ENCODE results near the gene TUSC1.
"Not testable (repeated sequence)": the region's sequence is repeated elsewhere in the genome, so short reads cannot be mapped to it uniquely, and the experiment has no call there.

Gene TUSC1
- 0 to 0.19 (median 0.17) reads per million in 3 donors for total RNA-seq

GRCh38 chr9:25678147-25678666, at the start of gene TUSC1:
TSS of gene TUSC1 (minus strand) at chr9:25678444. CDS start at chr9:25678312, 132 bp downstream.
- no peak within 1 kb of the TSS for H3K27ac ChIP-seq (ENCODE audit: insufficient read depth, low read length, poor library complexity, severe bottlenecking)
- H3K4me1 ChIP-seq (ENCODE audit: control insufficient read depth, insufficient read depth, low read length, poor library complexity, severe bottlenecking) = no peaks in the 10 kb centered on the region
- no peak within 1 kb of the TSS for H3K4me3 ChIP-seq (ENCODE audit: insufficient read depth, low read depth, low read length, poor library complexity, severe bottlenecking)
- no peaks in the 10 kb centered on the region for H3K9me3 ChIP-seq (ENCODE audit: control insufficient read depth, low read length)
- no peak for DNase-seq
- H3K27me3 ChIP-seq (replicated peaks; ENCODE audit: control insufficient read depth, insufficient read depth, low read length, poor library complexity, severe bottlenecking) = peaks cover 6% of the 10 kb centered on the region
- no peaks in the 10 kb centered on the region for H3K36me3 ChIP-seq (ENCODE audit: control insufficient read depth, insufficient read depth, low read length)

- no peak overlapping the region for H3K27ac ChIP-seq (ENCODE audit: insufficient read depth, low read length, poor library complexity, severe bottlenecking)
- no peak overlapping the region for H3K4me3 ChIP-seq (ENCODE audit: insufficient read depth, low read depth, low read length, poor library complexity, severe bottlenecking)
- H3K27me3 ChIP-seq (replicated peaks; ENCODE audit: control insufficient read depth, insufficient read depth, low read length, poor library complexity, severe bottlenecking) = no peaks in the 10 kb centered on the region
- H3K9me3 ChIP-seq (ENCODE audit: control insufficient read depth, low read length) = no peaks in the 10 kb centered on the region
- H3K36me3 ChIP-seq (ENCODE audit: control insufficient read depth, insufficient read depth, low read length) = no peaks in the 10 kb centered on the region
- H3K4me1 ChIP-seq (ENCODE audit: control insufficient read depth, insufficient read depth, low read length, poor library complexity, severe bottlenecking) = no peaks in the 10 kb centered on the region
- no peak for DNase-seq
Measured at GRCh38 chr9:25726871-25727410, 48.7 kb upstream of the TUSC1 start.

GRCh38 chr9:25724424-25724823, 46.2 kb upstream of the TUSC1 start:
- Histone ChIP-seq H3K4me1 (ENCODE audit: control insufficient read depth, insufficient read depth, low read length, poor library complexity, severe bottlenecking) (no peaks in the 10 kb centered on the region), H3K9me3 (ENCODE audit: control insufficient read depth, low read length) (no peaks in the 10 kb centered on the region), H3K27ac (ENCODE audit: insufficient read depth, low read length, poor library complexity, severe bottlenecking) (no peak overlapping the region), H3K27me3 (replicated peaks; ENCODE audit: control insufficient read depth, insufficient read depth, low read length, poor library complexity, severe bottlenecking) (no peaks in the 10 kb centered on the region), H3K36me3 (ENCODE audit: control insufficient read depth, insufficient read depth, low read length) (no peaks in the 10 kb centered on the region), H3K4me3 (ENCODE audit: insufficient read depth, low read depth, low read length, poor library complexity, severe bottlenecking) (no peak overlapping the region)
- DNase-seq = no peak

DNA sequence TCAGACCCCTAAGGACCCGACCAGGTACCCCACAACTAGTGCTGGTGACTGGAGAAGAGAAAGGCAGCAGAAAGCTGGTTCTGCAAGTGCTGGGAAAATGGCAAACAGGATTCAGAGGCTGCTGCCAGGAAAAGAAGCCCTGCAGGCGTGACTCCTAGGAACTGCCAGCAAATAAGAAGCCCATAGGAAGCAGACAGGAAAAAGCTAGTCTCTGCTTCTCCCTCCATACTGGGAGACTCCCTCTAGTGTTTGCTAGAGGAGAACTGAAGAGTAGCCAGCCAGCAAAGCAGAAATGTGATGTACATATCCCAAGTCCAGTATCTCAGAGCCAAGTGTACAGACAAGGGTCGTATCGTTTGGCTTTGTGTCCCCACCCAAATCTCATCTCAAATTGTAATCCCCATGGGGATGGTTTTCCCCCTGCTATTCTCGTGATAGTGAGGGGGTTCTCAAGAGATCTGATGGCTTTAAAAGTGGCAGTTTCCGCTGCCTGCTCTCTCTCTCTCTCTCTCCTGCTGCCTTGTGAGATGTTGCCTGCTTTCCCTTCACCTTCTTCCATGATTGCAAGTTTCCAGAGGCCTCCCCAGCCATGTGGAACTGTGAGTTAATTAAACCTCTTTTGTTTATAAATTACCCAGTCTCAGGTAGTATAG, 38.1 kb upstream of the TUSC1 start:
- DNase-seq = no peak
- no peaks in the 10 kb centered on the region for H3K9me3 ChIP-seq (ENCODE audit: control insufficient read depth, low read length)
- H3K27ac ChIP-seq (ENCODE audit: insufficient read depth, low read length, poor library complexity, severe bottlenecking) = no peak overlapping the region

GRCh38 chr9:25709941-25710340, 31.7 kb upstream of the TUSC1 start:
- Histone ChIP-seq H3K36me3 (ENCODE audit: control insufficient read depth, insufficient read depth, low read length) (no peaks in the 10 kb centered on the region), H3K4me1 (ENCODE audit: control insufficient read depth, insufficient read depth, low read length, poor library complexity, severe bottlenecking) (no peaks in the 10 kb centered on the region), H3K4me3 (ENCODE audit: insufficient read depth, low read depth, low read length, poor library complexity, severe bottlenecking) (no peak overlapping the region), H3K9me3 (ENCODE audit: control insufficient read depth, low read length) (no peaks in the 10 kb centered on the region), H3K27ac (ENCODE audit: insufficient read depth, low read length, poor library complexity, severe bottlenecking) (no peak overlapping the region), H3K27me3 (replicated peaks; ENCODE audit: control insufficient read depth, insufficient read depth, low read length, poor library complexity, severe bottlenecking) (no peaks in the 10 kb centered on the region)
- no peak for DNase-seq

More for the DNA sequence above, 38.1 kb upstream of the TUSC1 start:
- H3K36me3 ChIP-seq (ENCODE audit: control insufficient read depth, insufficient read depth, low read length) = no peaks in the 10 kb centered on the region
- H3K27me3 ChIP-seq (replicated peaks; ENCODE audit: control insufficient read depth, insufficient read depth, low read length, poor library complexity, severe bottlenecking) = no peaks in the 10 kb centered on the region
- no peaks in the 10 kb centered on the region for H3K4me1 ChIP-seq (ENCODE audit: control insufficient read depth, insufficient read depth, low read length, poor library complexity, severe bottlenecking)
- no peak overlapping the region for H3K4me3 ChIP-seq (ENCODE audit: insufficient read depth, low read depth, low read length, poor library complexity, severe bottlenecking)

DNA sequence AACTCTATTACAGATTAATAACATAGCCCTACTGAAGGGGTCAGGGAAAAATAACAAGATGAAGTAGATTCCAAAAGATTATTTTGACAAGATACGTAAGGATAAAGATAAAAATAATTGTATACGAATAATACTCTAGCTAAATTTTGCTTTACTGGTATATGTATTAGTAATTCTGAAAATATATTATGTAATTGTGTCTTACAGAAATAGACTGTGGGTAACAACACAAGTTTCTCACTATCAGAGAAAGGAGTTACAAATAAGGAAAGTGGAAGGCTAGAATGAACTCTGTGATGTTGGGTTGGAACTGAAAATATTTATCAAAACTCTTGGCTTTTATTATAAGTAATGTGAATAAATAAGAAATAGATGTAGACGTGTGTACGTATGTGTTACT, 26.6 kb upstream of the TUSC1 start:
- Histone ChIP-seq H3K4me1 (ENCODE audit: control insufficient read depth, insufficient read depth, low read length, poor library complexity, severe bottlenecking) (no peaks in the 10 kb centered on the region), H3K36me3 (ENCODE audit: control insufficient read depth, insufficient read depth, low read length) (no peaks in the 10 kb centered on the region), H3K4me3 (ENCODE audit: insufficient read depth, low read depth, low read length, poor library complexity, severe bottlenecking) (no peak overlapping the region), H3K27ac (ENCODE audit: insufficient read depth, low read length, poor library complexity, severe bottlenecking) (no peak overlapping the region), H3K9me3 (ENCODE audit: control insufficient read depth, low read length) (no peaks in the 10 kb centered on the region), H3K27me3 (replicated peaks; ENCODE audit: control insufficient read depth, insufficient read depth, low read length, poor library complexity, severe bottlenecking) (no peaks in the 10 kb centered on the region)
- no peak for DNase-seq

GRCh38 chr9:25703701-25704357, 25.6 kb upstream of the TUSC1 start:
- Histone ChIP-seq H3K36me3 (ENCODE audit: control insufficient read depth, insufficient read depth, low read length) (no peaks in the 10 kb centered on the region), H3K27ac (ENCODE audit: insufficient read depth, low read length, poor library complexity, severe bottlenecking) (no peak overlapping the region), H3K9me3 (ENCODE audit: control insufficient read depth, low read length) (no peaks in the 10 kb centered on the region), H3K27me3 (replicated peaks; ENCODE audit: control insufficient read depth, insufficient read depth, low read length, poor library complexity, severe bottlenecking) (no peaks in the 10 kb centered on the region), H3K4me1 (ENCODE audit: control insufficient read depth, insufficient read depth, low read length, poor library complexity, severe bottlenecking) (no peaks in the 10 kb centered on the region), H3K4me3 (ENCODE audit: insufficient read depth, low read depth, low read length, poor library complexity, severe bottlenecking) (no peak overlapping the region)
- DNase-seq = no peak

DNA sequence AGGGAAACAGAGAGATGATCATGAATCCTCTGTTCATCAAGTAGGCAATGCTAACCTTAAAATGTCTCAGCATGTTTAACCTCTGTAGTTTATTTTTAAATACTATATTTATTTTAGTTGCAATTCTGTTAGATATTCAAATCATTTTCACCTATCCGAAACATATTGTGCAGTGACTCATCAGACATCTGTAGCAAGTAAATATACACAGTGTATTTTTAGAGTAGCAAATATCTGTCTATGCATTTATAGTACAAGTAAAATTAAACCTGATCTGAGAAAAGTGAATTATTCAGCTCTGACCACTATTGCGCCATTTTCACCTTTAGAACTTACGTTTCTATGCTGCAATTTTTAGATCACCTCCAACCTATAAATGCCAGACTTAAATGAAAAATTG, 24.3 kb upstream of the TUSC1 start:
- no peak overlapping the region for H3K27ac ChIP-seq (ENCODE audit: insufficient read depth, low read length, poor library complexity, severe bottlenecking)
- H3K4me1 ChIP-seq (ENCODE audit: control insufficient read depth, insufficient read depth, low read length, poor library complexity, severe bottlenecking) = no peaks in the 10 kb centered on the region
- H3K9me3 ChIP-seq (ENCODE audit: control insufficient read depth, low read length) = no peaks in the 10 kb centered on the region
- H3K27me3 ChIP-seq (replicated peaks; ENCODE audit: control insufficient read depth, insufficient read depth, low read length, poor library complexity, severe bottlenecking) = no peaks in the 10 kb centered on the region
- DNase-seq = no peak
- no peaks in the 10 kb centered on the region for H3K36me3 ChIP-seq (ENCODE audit: control insufficient read depth, insufficient read depth, low read length)
- H3K4me3 ChIP-seq (ENCODE audit: insufficient read depth, low read depth, low read length, poor library complexity, severe bottlenecking) = no peak overlapping the region

DNA sequence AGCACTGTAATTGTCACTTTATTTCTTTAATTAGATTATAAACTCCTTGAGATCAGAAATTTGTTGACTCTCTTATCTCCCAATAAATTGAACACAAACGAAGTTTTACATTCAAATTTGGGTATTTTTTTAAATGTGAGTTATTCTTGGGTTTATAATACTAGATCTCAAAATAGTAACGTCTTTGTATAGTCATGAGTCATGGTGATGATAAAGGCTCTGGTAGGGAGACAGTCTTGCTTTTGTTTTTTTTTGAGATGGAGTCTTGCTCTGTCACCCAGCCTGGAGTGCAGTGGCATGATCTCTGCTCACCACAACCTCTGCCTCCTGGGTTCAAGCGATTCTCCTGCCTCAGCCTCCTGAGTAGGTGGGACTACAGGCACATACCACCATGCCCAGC, 22.7 kb upstream of the TUSC1 start:
- H3K4me3 ChIP-seq (ENCODE audit: insufficient read depth, low read depth, low read length, poor library complexity, severe bottlenecking); DNase-seq; H3K9me3 ChIP-seq (ENCODE audit: control insufficient read depth, low read length); H3K27me3 ChIP-seq (replicated peaks; ENCODE audit: control insufficient read depth, insufficient read depth, low read length, poor library complexity, severe bottlenecking); H3K36me3 ChIP-seq (ENCODE audit: control insufficient read depth, insufficient read depth, low read length); H3K4me1 ChIP-seq (ENCODE audit: control insufficient read depth, insufficient read depth, low read length, poor library complexity, severe bottlenecking); H3K27ac ChIP-seq (ENCODE audit: insufficient read depth, low read length, poor library complexity, severe bottlenecking): not testable (repeated sequence)

- no peak for DNase-seq
- no peaks in the 10 kb centered on the region for H3K9me3 ChIP-seq (ENCODE audit: control insufficient read depth, low read length)
- no peak overlapping the region for H3K27ac ChIP-seq (ENCODE audit: insufficient read depth, low read length, poor library complexity, severe bottlenecking)
Measured at GRCh38 chr9:25700430-25700829, 22.2 kb upstream of the TUSC1 start.

More at GRCh38 chr9:25700430-25700829, 22.2 kb upstream of the TUSC1 start:
- Histone ChIP-seq H3K36me3 (ENCODE audit: control insufficient read depth, insufficient read depth, low read length) (no peaks in the 10 kb centered on the region), H3K4me3 (ENCODE audit: insufficient read depth, low read depth, low read length, poor library complexity, severe bottlenecking) (no peak overlapping the region), H3K4me1 (ENCODE audit: control insufficient read depth, insufficient read depth, low read length, poor library complexity, severe bottlenecking) (no peaks in the 10 kb centered on the region), H3K27me3 (replicated peaks; ENCODE audit: control insufficient read depth, insufficient read depth, low read length, poor library complexity, severe bottlenecking) (no peaks in the 10 kb centered on the region)

All from effector memory CD4-positive, alpha-beta T cell (primary cell).